HG02610 (cell line): Measurements from ENCODE around the gene MACROD2.

Experiments
- ATAC-seq: cut with Tn5 transposase; IDR thresholded peaks from one replicate; pipeline ENCODE4 v1.9.1; 2021; ENCODE audit warnings: mild to moderate bottlenecking, moderate library complexity; ENCODE audit not compliant: unreplicated experiment

The MACROD2 gene

GRCh38 chr20:15289337-15289736 is 1294.0 kb downstream of the MACROD2 start:
- ATAC-seq: no peak

GRCh38 chr20:15292405-15292804 is 1297.1 kb downstream of the MACROD2 start:
- ATAC-seq: no peak

- no peak for ATAC-seq
Measured at GRCh38 chr20:15296422-15296821, 1301.1 kb downstream of the MACROD2 start.

- ATAC-seq: no peak
Measured at GRCh38 chr20:15297059-15297875, 1302.0 kb downstream of the MACROD2 start.

GRCh38 chr20:15302075-15302474 is 1306.8 kb downstream of the MACROD2 start:
- no peak for ATAC-seq

GRCh38 chr20:15310361-15310760 is 1315.0 kb downstream of the MACROD2 start:
- no peak for ATAC-seq

- ATAC-seq: no peak
Measured at GRCh38 chr20:15316556-15316955, 1321.2 kb downstream of the MACROD2 start.

GRCh38 chr20:15317546-15318232 is 1322.4 kb downstream of the MACROD2 start:
- peak; percentile 87 for ATAC-seq

- ATAC-seq: peak; percentile 39
Measured at GRCh38 chr20:15318682-15319081, 1323.4 kb downstream of the MACROD2 start.

GRCh38 chr20:15319439-15319838 is 1324.1 kb downstream of the MACROD2 start:
- no peak for ATAC-seq

- no peak for ATAC-seq
Measured at GRCh38 chr20:15320941-15321340, 1325.6 kb downstream of the MACROD2 start.

- no peak for ATAC-seq
Measured at GRCh38 chr20:15327123-15327522, 1331.8 kb downstream of the MACROD2 start.

- ATAC-seq: no peak
Measured at GRCh38 chr20:15328084-15328483, 1332.8 kb downstream of the MACROD2 start.

GRCh38 chr20:15332711-15333160 is 1337.4 kb downstream of the MACROD2 start:
- peak; percentile 96 for ATAC-seq

GRCh38 chr20:15333170-15333569 is 1337.9 kb downstream of the MACROD2 start:
- ATAC-seq: peak; percentile 21

GRCh38 chr20:15336011-15336410 is 1340.7 kb downstream of the MACROD2 start:
- ATAC-seq: no peak

- ATAC-seq: no peak
Measured at GRCh38 chr20:15336536-15336935, 1341.2 kb downstream of the MACROD2 start.

GRCh38 chr20:15339264-15339663 is 1343.9 kb downstream of the MACROD2 start:
- no peak for ATAC-seq

GRCh38 chr20:15342991-15343523 is 1347.7 kb downstream of the MACROD2 start:
- ATAC-seq: no peak

- no peak for ATAC-seq
Measured at GRCh38 chr20:15345287-15345686, 1350.0 kb downstream of the MACROD2 start.

- ATAC-seq: no peak
Measured at GRCh38 chr20:15346657-15347280, 1351.5 kb downstream of the MACROD2 start.
